ENCODE results near the gene CACNA2D3. TPM values are rescaled to one million over a fixed set of nuclear protein-coding genes. Genes with fewer than 3 reads are reported as not detected.
"Not testable (repeated sequence)": the region's sequence is repeated elsewhere in the genome, so short reads cannot be mapped to it uniquely, and the experiment has no call there.

The CACNA2D3 gene
- total RNA-seq, 2 experiments from 2014 or later, result not detected

DNA sequence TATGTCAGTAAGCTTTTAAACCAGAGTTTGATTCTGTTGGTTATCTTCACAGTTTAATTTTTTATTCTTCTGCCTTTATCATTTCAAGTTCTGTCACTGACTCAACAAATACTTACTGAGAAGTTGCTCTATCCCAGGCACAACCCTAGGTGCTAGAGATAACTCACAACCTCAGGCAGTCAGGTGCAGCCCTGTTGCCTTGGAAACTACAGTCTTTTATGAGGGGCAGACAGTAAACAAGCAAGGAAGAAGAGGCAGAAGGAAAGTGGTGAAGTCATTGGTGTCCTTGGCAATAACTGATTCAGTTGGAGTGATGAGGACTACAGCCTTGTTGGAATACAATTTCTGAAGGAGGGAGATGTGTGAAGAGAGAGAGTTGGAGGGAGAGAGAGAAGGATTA, 947.6 kb downstream of the CACNA2D3 start:
- Mint-ChIP-seq H3K27ac (no peak overlapping the region), H3K4me1 (no peaks in the 10 kb centered on the region), H3K27me3 (no peaks in the 10 kb centered on the region), H3K4me3 (no peak overlapping the region), H3K9me3 (no peaks in the 10 kb centered on the region), H3K36me3 (no peaks in the 10 kb centered on the region)
- DNase-seq, result no peak

DNA sequence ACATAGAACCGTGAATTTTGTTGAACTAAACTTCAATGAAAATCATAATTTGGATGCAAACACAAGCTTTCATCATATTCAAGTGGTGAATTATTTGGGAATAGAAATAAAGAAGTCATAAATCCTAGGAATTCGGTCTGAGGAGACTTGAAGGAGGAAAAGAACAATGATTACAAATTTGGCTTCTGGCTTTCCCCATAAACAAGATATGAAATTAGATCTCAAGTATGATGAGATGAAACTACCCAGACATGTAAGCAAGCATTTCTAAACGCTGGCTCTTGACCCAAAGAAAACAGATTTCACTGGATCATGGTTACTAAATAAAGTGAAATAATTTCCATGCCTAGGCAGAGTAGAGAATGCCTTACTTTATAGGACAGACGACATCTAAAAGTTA, 952.4 kb downstream of the CACNA2D3 start:
- Mint-ChIP-seq H3K4me1 (no peaks in the 10 kb centered on the region), H3K4me3 (no peak overlapping the region), H3K27me3 (peaks cover 5% of the 10 kb centered on the region), H3K9me3 (no peaks in the 10 kb centered on the region), H3K27ac (no peak overlapping the region), H3K36me3 (no peaks in the 10 kb centered on the region)
- no peak for DNase-seq

DNA sequence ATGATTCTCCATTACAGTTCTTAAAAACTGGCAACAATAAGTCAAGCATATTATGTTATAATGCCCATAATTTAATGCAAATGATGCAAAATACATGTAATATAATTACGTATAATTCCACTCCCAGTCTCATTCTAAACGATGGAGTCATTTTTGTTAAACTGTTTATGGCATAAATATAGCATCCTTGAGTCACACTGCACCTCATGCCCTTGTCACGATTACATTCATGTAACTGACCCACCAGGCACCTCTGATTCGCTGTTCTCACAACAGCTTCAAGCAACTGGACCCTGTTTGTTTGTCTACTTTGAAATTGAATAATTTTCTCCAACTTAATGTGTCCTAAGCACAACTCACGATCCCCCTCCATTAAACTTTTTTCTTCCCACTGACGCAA, 953.5 kb downstream of the CACNA2D3 start:
- no peaks in the 10 kb centered on the region for H3K9me3 Mint-ChIP-seq
- no peaks in the 10 kb centered on the region for H3K4me1 Mint-ChIP-seq
- DNase-seq, result no peak
- H3K27ac Mint-ChIP-seq, result no peak overlapping the region
- H3K27me3 Mint-ChIP-seq, result peaks cover 5% of the 10 kb centered on the region
- no peak overlapping the region for H3K4me3 Mint-ChIP-seq
- no peaks in the 10 kb centered on the region for H3K36me3 Mint-ChIP-seq

DNA sequence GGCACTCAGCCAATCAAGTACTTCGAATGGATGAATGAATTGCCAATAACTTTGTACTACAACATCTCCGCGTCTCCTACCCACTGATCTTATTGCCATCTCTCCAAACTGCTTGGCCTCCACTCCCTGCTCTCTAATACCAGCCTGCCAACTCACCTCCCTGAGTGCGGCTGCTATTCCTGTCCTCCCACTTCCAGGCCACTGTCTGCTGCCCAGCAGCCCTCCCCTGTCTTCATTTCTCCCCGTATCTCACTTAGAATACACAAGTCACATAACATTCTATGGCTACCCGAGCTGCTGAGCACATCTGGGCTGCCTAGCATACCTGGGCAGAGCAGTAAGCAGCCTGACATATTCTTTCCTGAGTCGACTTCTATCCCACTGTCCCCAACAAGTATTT, 955.4 kb downstream of the CACNA2D3 start:
- Mint-ChIP-seq H3K36me3 (no peaks in the 10 kb centered on the region), H3K27me3 (peaks cover 5% of the 10 kb centered on the region), H3K27ac (no peak overlapping the region), H3K4me3 (no peak overlapping the region), H3K4me1 (no peaks in the 10 kb centered on the region), H3K9me3 (no peaks in the 10 kb centered on the region)
- no peak for DNase-seq

DNA sequence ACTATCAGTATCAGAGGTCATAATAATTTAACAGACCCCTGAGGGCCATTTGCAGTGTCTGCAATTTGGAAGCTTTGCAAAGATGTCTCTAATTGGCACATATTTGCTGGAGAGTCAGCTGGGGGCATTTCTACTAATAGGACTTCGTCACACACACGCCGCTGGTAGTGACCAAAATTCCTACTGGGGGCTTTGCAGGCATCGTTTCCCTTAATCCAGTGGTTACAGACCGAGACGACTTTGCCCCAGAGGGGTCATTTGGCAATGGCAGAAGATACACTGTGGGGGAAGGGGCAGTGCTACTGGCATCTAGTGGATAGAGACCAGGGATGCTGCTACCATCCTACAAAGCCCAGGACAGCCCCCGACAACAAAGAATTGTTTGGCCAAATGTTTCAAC, 956.5 kb downstream of the CACNA2D3 start:
- Mint-ChIP-seq H3K9me3 (no peaks in the 10 kb centered on the region), H3K36me3 (no peaks in the 10 kb centered on the region), H3K27ac (no peak overlapping the region), H3K4me1 (no peaks in the 10 kb centered on the region), H3K27me3 (peaks cover 5% of the 10 kb centered on the region), H3K4me3 (no peak overlapping the region)
- DNase-seq, result no peak

DNA sequence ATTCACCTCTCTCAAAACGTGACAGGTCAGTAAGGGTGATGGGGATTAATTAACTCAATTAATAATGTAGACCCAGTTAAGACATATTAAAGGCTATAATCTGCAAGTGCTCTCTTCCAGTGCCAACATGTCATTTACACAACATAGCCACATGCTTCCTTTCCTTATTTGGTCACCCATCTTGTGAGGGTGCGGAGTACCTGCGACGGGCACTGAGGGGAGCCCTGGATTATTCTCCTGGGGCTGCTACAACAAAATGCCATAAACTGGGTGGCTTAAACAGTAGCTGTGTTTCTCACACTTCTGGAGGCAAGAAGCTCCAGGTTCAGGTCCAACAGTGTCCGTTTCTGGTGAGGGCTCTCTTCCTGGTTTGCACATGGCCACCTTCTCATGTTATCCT, 962.9 kb downstream of the CACNA2D3 start:
- Mint-ChIP-seq H3K27ac (no peak overlapping the region), H3K36me3 (no peaks in the 10 kb centered on the region), H3K4me1 (no peaks in the 10 kb centered on the region), H3K27me3 (no peaks in the 10 kb centered on the region), H3K4me3 (no peak overlapping the region), H3K9me3 (no peaks in the 10 kb centered on the region)
- DNase-seq, result no peak

DNA sequence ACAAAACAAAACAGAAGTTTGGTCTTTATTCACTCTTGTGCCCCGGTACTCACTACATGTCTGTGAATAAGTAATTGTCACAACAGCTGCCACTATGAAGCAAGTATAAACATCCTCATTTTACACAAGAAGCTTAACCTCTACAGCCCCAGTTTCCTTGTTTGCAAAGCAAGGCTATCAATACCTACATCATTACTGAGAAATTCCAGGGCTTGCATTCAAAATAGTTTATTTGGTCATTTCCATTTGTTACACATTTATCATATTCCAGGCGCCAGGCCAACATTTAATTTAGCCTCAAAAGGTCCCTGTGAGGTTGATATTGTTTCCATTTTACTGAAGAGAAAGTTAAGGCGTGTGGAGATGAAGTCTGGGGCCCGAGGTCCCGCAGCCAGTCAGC, 966.9 kb downstream of the CACNA2D3 start:
- no peak overlapping the region for H3K27ac Mint-ChIP-seq
- peaks cover 2% of the 10 kb centered on the region for H3K9me3 Mint-ChIP-seq
- H3K4me3 Mint-ChIP-seq, result no peak overlapping the region
- no peak for DNase-seq
- H3K4me1 Mint-ChIP-seq, result no peaks in the 10 kb centered on the region
- no peaks in the 10 kb centered on the region for H3K27me3 Mint-ChIP-seq
- H3K36me3 Mint-ChIP-seq, result no peaks in the 10 kb centered on the region

DNA sequence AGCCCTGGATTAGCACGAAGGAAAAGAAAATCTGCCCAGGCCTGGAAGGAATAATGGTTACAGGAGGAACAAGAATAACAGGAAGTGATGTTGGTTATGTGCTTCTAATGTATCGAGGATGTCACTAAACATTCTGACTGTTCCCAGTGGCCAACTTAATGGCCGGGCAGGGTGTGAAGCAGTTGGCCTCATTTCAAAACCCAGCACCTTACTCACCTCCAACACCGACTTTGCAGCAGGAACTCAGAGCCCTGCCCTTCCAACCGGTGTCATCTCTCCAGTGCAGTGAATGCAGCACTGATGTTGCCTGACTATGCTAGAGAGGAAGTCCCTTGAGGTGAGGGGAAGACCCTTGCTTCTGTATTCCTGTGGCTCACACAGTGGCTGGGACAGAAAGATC, 967.9 kb downstream of the CACNA2D3 start:
- Mint-ChIP-seq H3K4me3 (no peak overlapping the region), H3K36me3 (no peaks in the 10 kb centered on the region), H3K4me1 (no peaks in the 10 kb centered on the region), H3K27ac (no peak overlapping the region), H3K9me3 (peaks cover 2% of the 10 kb centered on the region), H3K27me3 (no peaks in the 10 kb centered on the region)
- no peak for DNase-seq

DNA sequence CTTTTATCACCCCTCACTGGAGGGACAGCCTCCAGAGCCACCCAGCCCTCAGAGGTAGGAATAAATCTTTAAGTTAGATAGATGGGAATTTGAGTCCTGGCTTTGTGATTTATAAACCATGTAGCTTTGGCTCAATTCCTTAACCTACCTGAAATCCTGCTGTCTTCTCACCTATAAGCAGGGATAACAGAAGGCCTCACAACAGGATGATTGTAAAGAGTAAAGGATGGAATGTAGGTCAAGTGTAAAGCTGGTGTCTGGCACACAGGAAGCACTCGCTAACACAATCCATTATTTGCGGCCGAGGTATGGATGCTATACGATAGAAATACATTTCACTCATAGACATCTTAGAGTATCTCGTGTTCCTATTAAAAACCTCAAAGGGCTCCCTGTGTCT, 968.4 kb downstream of the CACNA2D3 start:
- no peak overlapping the region for H3K4me3 Mint-ChIP-seq
- DNase-seq, result no peak
- H3K36me3 Mint-ChIP-seq, result no peaks in the 10 kb centered on the region
- no peak overlapping the region for H3K27ac Mint-ChIP-seq
- no peaks in the 10 kb centered on the region for H3K4me1 Mint-ChIP-seq
- peaks cover 2% of the 10 kb centered on the region for H3K9me3 Mint-ChIP-seq
- no peaks in the 10 kb centered on the region for H3K27me3 Mint-ChIP-seq

DNA sequence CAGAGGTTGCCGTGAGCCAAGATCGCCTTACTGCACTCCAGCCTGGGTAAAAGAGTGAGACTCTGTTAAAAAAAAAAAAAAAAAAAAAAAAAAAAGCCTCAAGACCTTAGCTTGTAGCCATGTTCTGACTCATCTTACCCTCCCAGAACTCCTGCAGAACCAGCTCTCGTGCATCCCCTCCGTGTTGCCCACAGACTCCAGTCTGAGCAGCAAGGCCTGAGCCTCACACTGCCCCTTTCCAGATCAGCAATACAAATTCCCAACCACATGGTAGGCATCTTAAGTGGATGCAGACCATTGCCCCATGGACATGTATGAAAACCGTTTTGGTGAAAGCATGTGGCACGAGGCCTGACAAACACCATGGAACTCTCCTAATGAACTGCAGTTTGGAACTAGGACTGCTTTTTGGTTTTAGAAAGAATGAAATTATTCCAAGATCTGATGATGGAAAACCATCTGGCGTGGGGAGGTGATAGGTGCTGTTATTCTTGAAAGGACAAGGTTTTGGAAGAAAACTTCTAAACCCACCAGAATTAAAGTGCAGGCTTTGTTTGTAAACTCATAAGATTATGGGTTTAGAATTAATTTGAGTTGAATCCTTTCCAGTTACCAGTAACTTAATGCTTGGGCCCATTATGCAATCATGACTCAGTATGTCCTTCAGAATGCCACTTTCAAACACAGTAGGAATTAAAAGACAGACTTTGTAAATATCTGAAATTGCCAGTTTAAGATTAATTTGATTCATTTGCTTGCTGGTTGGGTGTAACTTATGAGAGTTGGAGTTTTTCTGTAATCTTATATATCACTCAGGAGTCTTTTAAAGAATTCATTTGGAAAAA, 969.3 kb downstream of the CACNA2D3 start:
- H3K27ac Mint-ChIP-seq, result no peak overlapping the region
- no peak for DNase-seq
- H3K4me3 Mint-ChIP-seq, result no peak overlapping the region
- H3K4me1 Mint-ChIP-seq, result no peaks in the 10 kb centered on the region
- H3K27me3 Mint-ChIP-seq, result no peaks in the 10 kb centered on the region
- H3K36me3 Mint-ChIP-seq, result no peaks in the 10 kb centered on the region
- peaks cover 2% of the 10 kb centered on the region for H3K9me3 Mint-ChIP-seq

DNA sequence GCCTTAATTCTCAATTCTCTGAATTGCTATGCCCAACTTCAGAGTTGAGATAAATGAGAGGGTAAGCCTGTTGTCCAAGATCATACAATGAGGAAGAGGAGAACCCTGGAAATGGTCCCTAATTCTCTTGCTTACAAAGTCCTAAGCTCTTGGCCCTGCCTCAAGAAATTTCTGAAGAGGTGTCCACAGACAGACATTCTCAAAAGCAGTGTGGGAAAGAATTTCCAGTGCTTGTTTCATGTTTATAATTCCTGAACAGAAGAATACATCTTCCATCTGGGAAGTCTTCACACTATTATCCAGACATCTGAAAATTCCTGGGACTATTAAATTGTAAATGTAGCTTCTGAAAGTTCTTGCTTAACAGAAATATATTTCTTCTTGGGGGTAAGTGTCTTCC, 972.3 kb downstream of the CACNA2D3 start:
- H3K27me3 Mint-ChIP-seq, result no peaks in the 10 kb centered on the region
- H3K9me3 Mint-ChIP-seq, result peaks cover 2% of the 10 kb centered on the region
- H3K4me3 Mint-ChIP-seq, result no peak overlapping the region
- no peak overlapping the region for H3K27ac Mint-ChIP-seq
- no peak for DNase-seq
- no peaks in the 10 kb centered on the region for H3K36me3 Mint-ChIP-seq
- no peaks in the 10 kb centered on the region for H3K4me1 Mint-ChIP-seq

DNA sequence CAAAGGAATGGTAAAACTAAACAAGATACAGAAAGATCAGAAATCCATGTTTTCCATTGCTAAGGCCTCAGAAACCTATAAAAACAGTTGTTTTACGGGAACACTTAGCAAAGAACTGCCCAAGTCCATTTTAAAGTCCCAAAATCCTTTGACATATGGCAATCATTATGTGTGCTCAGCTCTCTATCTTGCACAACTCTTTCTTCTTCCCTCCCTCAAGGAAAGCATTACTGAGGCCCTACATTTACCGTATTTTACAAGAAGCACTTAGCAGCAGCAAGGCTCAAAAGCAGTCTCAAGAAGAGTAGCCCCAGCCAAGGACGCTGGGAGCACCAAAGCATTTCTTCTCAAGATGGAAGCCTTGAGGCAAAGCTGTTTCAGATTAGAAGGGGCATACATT, 975.1 kb downstream of the CACNA2D3 start:
- Mint-ChIP-seq H3K4me1 (no peaks in the 10 kb centered on the region), H3K4me3 (no peak overlapping the region), H3K9me3 (peaks cover 2% of the 10 kb centered on the region), H3K27me3 (no peaks in the 10 kb centered on the region), H3K36me3 (no peaks in the 10 kb centered on the region), H3K27ac (no peak overlapping the region)
- no peak for DNase-seq

DNA sequence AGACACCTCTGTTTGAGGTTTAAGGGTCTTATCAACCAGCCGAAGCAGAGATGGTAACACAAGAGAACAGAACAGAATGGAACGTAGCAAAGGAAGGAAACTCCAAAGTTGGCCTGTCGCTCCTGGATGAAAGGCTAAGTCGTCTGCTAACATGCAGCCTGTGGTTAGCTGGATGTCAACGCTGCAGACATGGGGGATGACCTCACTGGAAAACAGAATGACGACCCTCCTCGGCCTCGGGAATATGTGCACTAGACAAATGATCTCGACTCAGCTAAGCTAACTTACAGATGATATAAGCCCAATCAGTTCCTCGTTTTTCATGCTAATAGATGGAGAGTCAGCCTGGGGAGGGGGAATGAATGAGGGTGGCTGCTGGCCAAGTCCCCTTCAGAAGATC, 983.3 kb downstream of the CACNA2D3 start:
- Mint-ChIP-seq H3K36me3 (no peaks in the 10 kb centered on the region), H3K27me3 (no peaks in the 10 kb centered on the region), H3K4me3 (no peak overlapping the region), H3K9me3 (no peaks in the 10 kb centered on the region), H3K27ac (no peak overlapping the region), H3K4me1 (no peaks in the 10 kb centered on the region)
- DNase-seq, result no peak

DNA sequence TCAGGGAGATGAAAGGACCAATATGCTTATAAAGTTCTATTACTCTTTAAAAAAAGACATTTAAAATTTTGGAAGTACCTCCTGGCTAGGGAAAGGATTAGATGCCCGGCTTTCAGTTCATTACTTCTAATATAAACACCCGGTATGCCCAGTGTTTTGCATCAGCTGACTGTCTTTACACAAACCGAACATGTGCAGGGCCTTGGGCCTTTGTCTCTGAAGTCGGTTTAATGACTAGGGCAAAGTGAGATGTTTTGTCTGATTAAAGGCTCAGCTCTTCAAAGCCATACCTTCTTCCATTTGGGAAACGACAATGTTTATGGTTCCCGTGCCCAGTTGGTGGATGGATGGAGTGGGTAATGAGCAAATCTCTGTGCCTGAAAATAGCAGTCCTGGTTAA, 984.8 kb downstream of the CACNA2D3 start:
- Mint-ChIP-seq H3K9me3 (peaks cover 2% of the 10 kb centered on the region), H3K27ac (no peak overlapping the region), H3K4me1 (no peaks in the 10 kb centered on the region), H3K4me3 (no peak overlapping the region), H3K27me3 (no peaks in the 10 kb centered on the region), H3K36me3 (no peaks in the 10 kb centered on the region)
- DNase-seq, result no peak

DNA sequence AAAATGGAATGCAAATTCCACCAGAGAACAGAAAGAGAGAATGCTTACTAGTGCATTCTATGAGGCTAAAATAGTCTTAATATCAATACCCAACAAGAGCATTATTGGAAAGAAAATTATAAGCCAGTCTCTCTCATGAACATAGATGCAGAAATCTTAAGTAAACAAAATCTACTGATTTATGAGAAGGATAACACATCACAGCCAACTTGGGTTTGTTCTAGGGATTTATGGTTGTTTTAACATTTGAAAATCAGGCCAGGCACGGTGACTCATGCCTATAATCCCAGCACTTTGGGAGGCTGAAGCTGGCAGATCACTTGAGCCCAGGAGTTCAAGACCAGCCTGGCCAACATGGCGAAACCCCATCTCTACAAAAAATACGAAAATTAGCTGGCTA, 989.6 kb downstream of the CACNA2D3 start:
- H3K27ac Mint-ChIP-seq, H3K4me1 Mint-ChIP-seq, H3K4me3 Mint-ChIP-seq, DNase-seq, H3K9me3 Mint-ChIP-seq, H3K36me3 Mint-ChIP-seq, H3K27me3 Mint-ChIP-seq: not testable (repeated sequence)

DNA sequence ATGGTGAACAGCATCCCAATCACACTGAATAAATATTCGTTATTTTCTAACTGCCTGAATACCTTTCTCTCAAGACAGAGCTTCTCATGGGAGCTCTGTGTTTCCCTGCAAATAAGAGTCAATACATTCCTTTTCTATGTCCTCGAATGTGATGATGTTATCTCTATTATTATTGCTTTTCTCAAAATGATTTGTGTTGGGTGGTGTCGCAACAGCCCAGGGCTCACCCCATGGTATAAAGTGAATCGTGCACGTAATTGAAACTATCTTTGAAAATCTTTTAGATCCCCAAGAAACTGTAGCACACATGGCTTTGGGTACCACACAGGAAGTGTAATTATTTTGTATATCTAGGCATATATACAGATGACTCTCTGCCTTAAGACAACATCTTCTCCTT, 996.1 kb downstream of the CACNA2D3 start:
- Mint-ChIP-seq H3K27me3 (no peaks in the 10 kb centered on the region), H3K27ac (no peak overlapping the region), H3K4me1 (no peaks in the 10 kb centered on the region), H3K4me3 (no peak overlapping the region), H3K9me3 (no peaks in the 10 kb centered on the region), H3K36me3 (no peaks in the 10 kb centered on the region)
- no peak for DNase-seq
